Mesothelial cell of epicardium (in vitro differentiated cells): Measurements from ENCODE around the gene MYLK. TPM values are rescaled to one million over a fixed set of nuclear protein-coding genes. Genes with fewer than 3 reads are reported as not detected.

Experiments
- DNase-seq, 2 experiments: peaks; one replicate each; pipeline ENCODE4 v3.0.0; 2021; ENCODE audit warnings: low spot score in 2 of 2; ENCODE audit not compliant: unreplicated experiment in 2 of 2
- H3K27ac Mint-ChIP-seq: 2 replicates; pipeline ENCODE4 v1.8.0; 2021; ENCODE audit warnings: mixed read lengths
- H3K27me3 Mint-ChIP-seq: 2 replicates; pipeline ENCODE4 v1.8.0; 2021; ENCODE audit warnings: low read depth, mixed read lengths
- H3K36me3 Mint-ChIP-seq: 2 replicates; pipeline ENCODE4 v1.8.0; 2021; ENCODE audit warnings: mixed read lengths
- H3K4me1 Mint-ChIP-seq: 2 replicates; pipeline ENCODE4 v1.8.0; 2021; ENCODE audit warnings: mixed read lengths
- H3K4me3 Mint-ChIP-seq: 2 replicates; pipeline ENCODE4 v1.8.0; 2021; ENCODE audit warnings: mild to moderate bottlenecking, moderate library complexity, mixed read lengths
- H3K9me3 Mint-ChIP-seq: 2 replicates; pipeline ENCODE4 v1.8.0; 2021; ENCODE audit warnings: mixed read lengths
- total RNA-seq: library from RNA; stranded (reverse); gene quantifications from 3 replicates; pipeline ENCODE4 v1.2.1, GENCODE V29; 2021
- TF ChIP-seq, protein P1 (sequence below): fragments of 200-600 bp; sonication (generic); IDR thresholded peaks from one replicate; pipeline ENCODE4 v1.5.0; 2021; ENCODE audit warnings: antibody characterized with exemption; ENCODE audit not compliant: unreplicated experiment

MYLK gene
- total RNA-seq, 1 donor from 2014 or later = 14.3 TPM

DNA sequence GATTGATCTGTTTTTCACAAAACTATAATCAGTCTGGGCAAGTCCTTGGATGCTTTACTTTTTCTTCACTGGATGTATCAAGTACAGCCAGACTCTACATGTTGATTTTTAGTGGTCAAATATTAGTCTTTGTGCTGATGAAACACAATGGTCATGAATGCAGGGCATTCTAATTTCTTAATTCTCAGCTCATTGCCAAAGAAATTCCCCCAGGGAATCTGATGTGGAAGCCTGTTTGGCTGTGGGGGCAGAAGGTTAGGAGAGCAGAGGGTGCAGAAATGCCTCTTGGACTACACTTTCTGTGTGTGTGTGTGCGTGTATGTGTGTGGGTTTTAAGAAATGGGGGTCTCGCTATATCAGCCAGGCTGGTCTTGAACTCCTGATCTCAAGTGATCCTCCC, 250.6 kb downstream of the MYLK start:
- DNase-seq = no peak
- Mint-ChIP-seq H3K36me3 (peaks cover 12% of the 10 kb centered on the region), H3K9me3 (no peaks in the 10 kb centered on the region), H3K4me3 (no peak overlapping the region), H3K27me3 (no peaks in the 10 kb centered on the region), H3K4me1 (peaks cover 11% of the 10 kb centered on the region), H3K27ac (peak overlapping the region; percentile 24)
- TF ChIP-seq, protein P1, sequence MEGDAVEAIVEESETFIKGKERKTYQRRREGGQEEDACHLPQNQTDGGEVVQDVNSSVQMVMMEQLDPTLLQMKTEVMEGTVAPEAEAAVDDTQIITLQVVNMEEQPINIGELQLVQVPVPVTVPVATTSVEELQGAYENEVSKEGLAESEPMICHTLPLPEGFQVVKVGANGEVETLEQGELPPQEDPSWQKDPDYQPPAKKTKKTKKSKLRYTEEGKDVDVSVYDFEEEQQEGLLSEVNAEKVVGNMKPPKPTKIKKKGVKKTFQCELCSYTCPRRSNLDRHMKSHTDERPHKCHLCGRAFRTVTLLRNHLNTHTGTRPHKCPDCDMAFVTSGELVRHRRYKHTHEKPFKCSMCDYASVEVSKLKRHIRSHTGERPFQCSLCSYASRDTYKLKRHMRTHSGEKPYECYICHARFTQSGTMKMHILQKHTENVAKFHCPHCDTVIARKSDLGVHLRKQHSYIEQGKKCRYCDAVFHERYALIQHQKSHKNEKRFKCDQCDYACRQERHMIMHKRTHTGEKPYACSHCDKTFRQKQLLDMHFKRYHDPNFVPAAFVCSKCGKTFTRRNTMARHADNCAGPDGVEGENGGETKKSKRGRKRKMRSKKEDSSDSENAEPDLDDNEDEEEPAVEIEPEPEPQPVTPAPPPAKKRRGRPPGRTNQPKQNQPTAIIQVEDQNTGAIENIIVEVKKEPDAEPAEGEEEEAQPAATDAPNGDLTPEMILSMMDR = no peak

DNA sequence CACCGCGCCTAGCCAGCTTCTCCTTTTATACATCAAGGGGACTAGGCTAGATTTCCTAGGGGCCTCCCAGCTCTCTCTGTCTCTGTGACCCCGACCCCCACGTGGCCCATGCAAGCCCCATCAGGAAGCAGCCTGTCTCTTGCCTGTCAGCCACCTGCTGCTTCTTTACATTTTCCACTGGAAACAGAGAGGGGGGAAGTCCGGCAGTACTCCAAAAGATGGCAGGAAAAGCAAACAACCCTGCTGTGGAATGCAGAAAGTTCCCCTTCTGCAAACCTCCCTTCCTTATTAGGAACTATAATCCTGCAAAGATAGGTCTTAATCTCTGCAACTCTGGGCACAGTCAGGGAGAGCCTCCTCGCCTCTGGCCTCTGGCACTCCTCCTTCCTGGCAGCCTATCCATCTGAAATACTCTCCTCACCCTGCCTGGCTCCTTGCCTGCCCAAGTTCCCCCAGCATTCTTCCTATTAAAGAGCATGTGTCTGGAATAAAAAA, 251.9 kb downstream of the MYLK start:
- H3K9me3 Mint-ChIP-seq = no peaks in the 10 kb centered on the region
- H3K4me1 Mint-ChIP-seq = peaks cover 11% of the 10 kb centered on the region
- no peak overlapping the region for H3K4me3 Mint-ChIP-seq
- H3K27me3 Mint-ChIP-seq = no peaks in the 10 kb centered on the region
- H3K27ac Mint-ChIP-seq = peak overlapping the region; percentile 94
- DNase-seq = no peak
- H3K36me3 Mint-ChIP-seq = peaks cover 12% of the 10 kb centered on the region
- TF ChIP-seq, protein P1 = no peak

GRCh38 chr3:123629747-123630047, 254.4 kb downstream of the MYLK start:
- DNase-seq = no peak
- H3K27me3 Mint-ChIP-seq = no peaks in the 10 kb centered on the region
- peaks cover 9% of the 10 kb centered on the region for H3K36me3 Mint-ChIP-seq
- H3K9me3 Mint-ChIP-seq = no peaks in the 10 kb centered on the region
- TF ChIP-seq, protein P1 = no peak
- no peak overlapping the region for H3K4me3 Mint-ChIP-seq
- no peak overlapping the region for H3K27ac Mint-ChIP-seq
- peaks cover 13% of the 10 kb centered on the region for H3K4me1 Mint-ChIP-seq

DNA sequence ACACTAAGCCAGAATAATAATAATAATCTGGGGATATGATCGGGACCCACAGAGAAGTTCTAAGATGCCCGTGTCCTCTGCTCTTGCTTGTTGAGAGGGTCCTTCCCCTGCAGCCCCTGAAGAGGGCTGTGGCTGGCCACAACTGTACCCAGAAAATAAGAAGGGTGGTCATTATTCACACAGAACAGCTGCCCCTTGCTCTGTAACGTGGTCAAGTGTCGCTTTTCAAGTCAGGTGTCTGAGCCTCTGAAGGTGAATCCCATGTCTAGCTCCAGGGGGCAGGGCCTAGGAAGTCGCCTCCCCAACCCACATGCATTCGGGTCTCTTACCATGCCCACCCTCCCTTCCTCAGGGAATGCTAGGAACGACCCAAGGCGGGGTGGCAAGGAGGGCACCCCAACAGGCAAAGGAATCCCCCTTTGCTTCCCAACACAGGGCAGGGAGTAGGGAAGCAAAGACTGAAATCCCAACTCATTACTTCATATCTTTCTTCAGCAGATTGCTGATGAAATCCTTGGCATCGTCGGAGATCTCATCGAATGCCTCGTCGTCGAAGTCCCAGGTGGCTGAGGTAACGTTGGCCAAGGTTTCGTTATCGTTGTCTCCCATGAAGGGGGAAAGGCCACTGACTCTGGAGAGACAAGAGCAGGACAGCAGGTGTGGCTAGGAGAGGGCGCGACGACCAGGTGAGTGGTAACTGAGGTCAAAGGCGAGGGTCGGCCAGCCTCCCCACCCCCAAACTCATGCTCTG, 255.0 kb downstream of the MYLK start:
- H3K9me3 Mint-ChIP-seq = no peaks in the 10 kb centered on the region
- no peak for DNase-seq
- H3K4me3 Mint-ChIP-seq = no peak overlapping the region
- peaks cover 18% of the 10 kb centered on the region for H3K4me1 Mint-ChIP-seq
- H3K27ac Mint-ChIP-seq = no peak overlapping the region
- peaks cover 9% of the 10 kb centered on the region for H3K36me3 Mint-ChIP-seq
- TF ChIP-seq, protein P1 = no peak
- no peaks in the 10 kb centered on the region for H3K27me3 Mint-ChIP-seq

DNA sequence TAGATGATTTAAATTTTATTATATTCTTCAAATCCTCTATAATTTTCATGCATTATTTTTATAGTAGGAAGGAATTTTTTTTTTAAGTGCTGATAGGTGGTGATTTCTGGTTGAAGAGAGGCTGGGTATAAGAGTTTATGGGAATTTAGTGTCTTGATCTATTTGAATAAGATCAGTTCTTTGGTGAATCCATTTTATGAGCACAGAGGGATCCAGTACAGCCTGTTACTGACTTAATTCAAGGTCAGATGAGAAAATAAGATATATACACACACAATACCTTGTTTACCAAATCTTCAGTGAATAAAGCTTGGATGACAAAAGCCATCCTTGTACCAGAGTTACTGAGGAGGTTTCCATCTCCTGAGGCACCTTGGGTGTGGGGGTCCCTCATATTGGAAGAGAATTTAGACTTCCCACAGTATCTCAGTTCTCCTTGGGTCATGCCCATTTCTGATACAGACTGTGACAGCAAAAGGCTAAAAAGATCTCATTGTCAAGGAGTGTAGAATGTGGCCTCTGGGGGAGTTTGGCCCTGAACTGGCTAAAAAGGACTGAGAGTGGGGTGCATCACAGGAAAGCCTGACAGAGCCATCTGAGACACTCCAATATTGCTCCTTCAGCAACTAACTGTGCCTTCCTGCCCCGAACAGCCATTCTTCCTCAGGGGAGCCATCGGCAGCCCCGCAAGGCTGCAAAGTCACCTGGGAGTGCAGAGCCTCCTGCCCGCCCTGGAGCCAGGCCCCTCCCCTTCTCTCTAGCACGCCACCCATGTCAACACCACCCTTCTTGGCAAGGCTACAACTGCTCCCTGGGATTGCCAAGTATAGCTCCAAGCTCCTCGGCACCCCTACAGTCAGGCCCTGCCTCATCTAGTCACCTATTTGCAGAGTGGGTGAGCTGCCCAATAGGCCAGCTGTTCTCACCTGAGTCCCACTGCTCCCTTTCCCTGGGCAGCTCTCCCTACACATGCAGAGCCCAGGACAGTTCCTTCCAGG, 256.2 kb downstream of the MYLK start:
- peaks cover 15% of the 10 kb centered on the region for H3K4me1 Mint-ChIP-seq
- peaks cover 9% of the 10 kb centered on the region for H3K36me3 Mint-ChIP-seq
- no peak overlapping the region for H3K27ac Mint-ChIP-seq
- no peaks in the 10 kb centered on the region for H3K27me3 Mint-ChIP-seq
- TF ChIP-seq, protein P1 = no peak
- no peak overlapping the region for H3K4me3 Mint-ChIP-seq
- DNase-seq = no peak
- H3K9me3 Mint-ChIP-seq = no peaks in the 10 kb centered on the region
